Endothelial cell of umbilical vein (primary cell): ENCODE measurements around the gene ARHGEF6. TPM values are rescaled to one million over a fixed set of nuclear protein-coding genes. Genes with fewer than 3 reads are reported as not detected.

Experiments used
- BruUV-seq: library from RNA; stranded (reverse); fragments of 400-500 nt; replicated peaks from 2 replicates; lab custom pipeline; 2021; lab: Mats Ljungman, UMichigan
- CTCF ChIA-PET: fragments of 300-600, 350-600 bp; sonication (Branson Sonifier 250); formaldehyde crosslinking; loops from one replicate; lab custom pipeline; 2021; ENCODE audit warnings: antibody characterized with exemption, inconsistent platforms; lab: Charles Lee
- POLR2A ChIA-PET: fragments of 300-600, 350-600 bp; sonication (Branson Sonifier 250); formaldehyde crosslinking; loops from one replicate; lab custom pipeline; 2021; ENCODE audit warnings: antibody characterized with exemption, inconsistent platforms; lab: Charles Lee
- DNase-seq: peaks from one replicate; pipeline ENCODE4 v3.0.0-alpha.2; 2011; ENCODE audit warnings: low read depth, low spot score
- FAIRE-seq: peaks from 2 replicates; lab custom pipeline; 2011; peaks lifted over from hg19 to GRCh38; lab: Jason Lieb, UNC
- H2AFZ ChIP-seq: 2 replicates; pipeline ENCODE4 v1.6.0; 2012; ENCODE audit warnings: low read depth, low read length, control low read depth, inconsistent platforms
- H3K27ac ChIP-seq: 2 replicates; pipeline ENCODE4 v1.5.1; 2011; ENCODE audit warnings: low read depth, mild to moderate bottlenecking, control low read depth, low read length, moderate library complexity; ENCODE audit not compliant: insufficient read depth
- H3K27me3 ChIP-seq, 2 experiments: 2 replicates each; pipeline versions ENCODE4 v1.6.0 to v1.6.1; 2011; ENCODE audit warnings: low read length in 2 of 2, mixed read lengths in 1 of 2; ENCODE audit not compliant: control insufficient read depth in 2 of 2, insufficient read depth in 2 of 2
- H3K36me3 ChIP-seq, 2 experiments: 2 replicates in 1 of 2; 3 replicates in 1 of 2; pipeline ENCODE4 v1.5.1; 2011; ENCODE audit warnings: low read length in 2 of 2, mild to moderate bottlenecking in 1 of 2, moderate library complexity in 1 of 2; ENCODE audit not compliant: control insufficient read depth in 2 of 2, insufficient read depth in 2 of 2; ENCODE audit errors: extremely low read depth in 1 of 2
- H3K4me1 ChIP-seq: 3 replicates; pipeline ENCODE4 v1.5.1; 2011; ENCODE audit warnings: mild to moderate bottlenecking, low read length; ENCODE audit not compliant: control insufficient read depth, insufficient read depth; ENCODE audit errors: extremely low read depth
- H3K4me2 ChIP-seq: 2 replicates; pipeline ENCODE4 v1.6.1; 2011; ENCODE audit warnings: low read length, control low read depth, mixed read lengths; ENCODE audit not compliant: insufficient read depth
- H3K4me3 ChIP-seq, 3 experiments: fragments of 200-600 bp in 1 of 3; sonication (generic), shearing (Covaris generic) in 1 of 3; replicated peaks in 1 of 3; 2 replicates each; pipeline ENCODE4 v1.5.1; 2011 to 2016; ENCODE audit warnings: control low read depth in 3 of 3, low read length in 3 of 3, mild to moderate bottlenecking in 2 of 3, inconsistent platforms in 1 of 3, low read depth in 1 of 3, moderate library complexity in 1 of 3; ENCODE audit not compliant: insufficient read depth in 1 of 3
- H3K79me2 ChIP-seq: 2 replicates; pipeline ENCODE4 v1.6.0; 2012; ENCODE audit warnings: low read length, inconsistent platforms; ENCODE audit not compliant: control insufficient read depth, insufficient read depth
- H3K9ac ChIP-seq: replicated peaks from 2 replicates; pipeline ENCODE3; 2011; ENCODE audit warnings: low read length, control low read depth; ENCODE audit not compliant: insufficient read depth; ENCODE audit errors: extremely low read depth
- H3K9me1 ChIP-seq: replicated peaks from 3 replicates; pipeline ENCODE4 v1.6.0; 2011; ENCODE audit warnings: mild to moderate bottlenecking, low read length; ENCODE audit not compliant: control insufficient read depth, insufficient read depth; ENCODE audit errors: extremely low read depth
- H3K9me3 ChIP-seq: replicated peaks from 2 replicates; pipeline ENCODE4 v1.5.1; 2012; ENCODE audit warnings: low read length, inconsistent platforms; ENCODE audit not compliant: control insufficient read depth, insufficient read depth
- H4K20me1 ChIP-seq: replicated peaks from 2 replicates; pipeline ENCODE3; 2011; ENCODE audit warnings: mild to moderate bottlenecking, low read length; ENCODE audit not compliant: control insufficient read depth, insufficient read depth; ENCODE audit errors: extremely low read depth
- CTCF ChIP-seq, 2 donors: IDR thresholded peaks; 1 replicate in 1 of 2; 2 replicates in 1 of 2; pipeline ENCODE4 v1.5.1; 2011; ENCODE audit warnings: low read length in 2 of 2, mild to moderate bottlenecking in 2 of 2, moderate library complexity in 2 of 2, control low read depth in 1 of 2, inconsistent platforms in 1 of 2, low read depth in 1 of 2; ENCODE audit not compliant: insufficient read depth in 1 of 2; ENCODE audit errors: extremely low read depth in 1 of 2
- EZH2 ChIP-seq: IDR thresholded peaks from 2 replicates; pipeline ENCODE4 v1.6.1; 2012; ENCODE audit warnings: borderline replicate concordance, low read depth, mild to moderate bottlenecking, moderate library complexity, low read length, inconsistent platforms; ENCODE audit not compliant: severe bottlenecking
- FOS ChIP-seq: IDR thresholded peaks from 2 replicates; pipeline ENCODE4 v1.6.1; 2011; ENCODE audit warnings: mild to moderate bottlenecking, low read length, moderate library complexity, borderline replicate concordance; ENCODE audit not compliant: insufficient read depth
- GATA2 ChIP-seq: IDR thresholded peaks from 2 replicates; pipeline ENCODE4 v1.7.0; 2011; ENCODE audit warnings: low read depth, mild to moderate bottlenecking, moderate library complexity, mixed read lengths, low read length; ENCODE audit not compliant: insufficient read length, insufficient read depth
- JUN ChIP-seq: IDR thresholded peaks from 2 replicates; pipeline ENCODE4 v1.6.1; 2011; ENCODE audit warnings: borderline replicate concordance, low read depth; ENCODE audit not compliant: insufficient read length, insufficient read depth
- MAX ChIP-seq: IDR thresholded peaks from 2 replicates; pipeline ENCODE4 v1.6.1; 2011; ENCODE audit not compliant: insufficient read depth, insufficient read length
- MYC ChIP-seq: IDR thresholded peaks from one replicate; pipeline ENCODE4 v1.6.1; 2011; ENCODE audit warnings: mild to moderate bottlenecking, low read depth, low read length
- POLR2A ChIP-seq: IDR thresholded peaks from 2 replicates; pipeline ENCODE4 v1.6.1; 2012; ENCODE audit warnings: low read depth, mild to moderate bottlenecking, control low read depth, low read length
- POLR2AphosphoS5 ChIP-seq: IDR thresholded peaks from 2 replicates; pipeline ENCODE4 v1.6.1; 2012; ENCODE audit warnings: low read depth, mild to moderate bottlenecking, control low read depth, low read length, moderate library complexity; ENCODE audit not compliant: insufficient read depth
- dilution Hi-C: fragments of 300-500 bp; cut with MboI; formaldehyde crosslinking; loops from one replicate; pipeline ENCODE4 v1.15.0; 2019; ENCODE audit warnings: low sequenced_read_pairs; ENCODE audit not compliant: extremely low pct_ligation_motif_present
- intact Hi-C: fragments of 100-400 bp; cut with micrococcal nuclease; formaldehyde crosslinking; loops from one replicate; pipeline ENCODE4 v1.10.0; 2022
- polyA plus RNA-seq, 4 experiments: library from polyadenylated mRNA; depleted of rRNA in 3 of 4; stranded (reverse) in 3 of 4; unstranded in 1 of 4; fragments of >200 nt; gene quantifications; 2 replicates each; pipeline versions ENCODE4 v1.2.1 to v1.2.3, GENCODE V29; 2011 to 2012; ENCODE audit warnings: missing spikeins in 1 of 4
- total RNA-seq: library from RNA; stranded (reverse); gene quantifications from 2 replicates; pipeline ENCODE4 v1.2.3, GENCODE V29; 2021

The ARHGEF6 gene
- total and polyA plus RNA-seq, 2 donors (not counting 3 experiments of a cell fraction or from before 2014, with no cell fraction given), result 4.9 to 6.4 TPM

- Histone ChIP-seq H2AFZ (no peak overlapping the region), H3K27ac (no peak overlapping the region), H3K9me1 (no peaks in the 10 kb centered on the region), H3K9me3 (no peaks in the 10 kb centered on the region), H3K4me2 (no peak overlapping the region), H3K4me3 (no peak overlapping the region), H3K79me2 (no peaks in the 10 kb centered on the region), H4K20me1 (no peaks in the 10 kb centered on the region), H3K36me3 (no peaks in the 10 kb centered on the region), H3K27me3 (no peaks in the 10 kb centered on the region), H3K4me1 (no peaks in the 10 kb centered on the region), H3K9ac (no peak overlapping the region)
- no TSS peak for BruUV-seq
- POLR2A ChIA-PET, result no interaction called here
- dilution Hi-C loops (no loop called here), intact Hi-C loops (no loop called here)
- CTCF ChIA-PET, result interaction anchor here (0.7 kb wide), 1 partner anchor 29 kb away, joined by 3 read pairs; no protein-coding TSS in a partner anchor
- TF ChIP-seq GATA2 (no peak), MYC (no peak), POLR2A (no peak), EZH2 (no peak), FOS (no peak), POLR2AphosphoS5 (no peak), CTCF (IDR thresholded peaks at IDR 0.05; ENCODE audit: extremely low read depth in 1 of 2, insufficient read depth in 1 of 2, low read depth in 1 of 2, low read length in 2 of 2) (no peak), JUN (no peak), MAX (no peak)
- DNase-seq (no peak), FAIRE-seq (no peak)
Measured at GRCh38 chrX:136679531-136679930, 101.2 kb downstream of the ARHGEF6 start.
